SK-N-SH treated with all-trans-retinoic acid at 6 μM for 48 hours (cell line): ENCODE data around the gene HES1.

Experiments used
- ATAC-seq: fragments of 200-7000 bp; cut with Tn5 transposase; 3 replicates; pipeline ENCODE4 v1.9.1; 2020; ENCODE audit warnings: mild to moderate bottlenecking, moderate library complexity
- ARNTL ChIP-seq: fragments of 450-650 bp; formaldehyde crosslinking; IDR thresholded peaks from 2 replicates; pipeline ENCODE4 v1.5.0; 2020; ENCODE audit warnings: low read depth, mild to moderate bottlenecking, moderate library complexity, borderline replicate concordance
- BACH2 ChIP-seq: fragments of 250-450 bp; sonication (Bioruptor Pico); IDR thresholded peaks from 2 replicates; pipeline ENCODE4 v1.9.0; 2021; ENCODE audit warnings: mild to moderate bottlenecking, borderline replicate concordance
- CREB5 ChIP-seq: fragments of 250-450 bp; sonication (Bioruptor Pico); IDR thresholded peaks from 2 replicates; pipeline ENCODE4 v1.5.1; 2020; ENCODE audit warnings: low read depth, mild to moderate bottlenecking, moderate library complexity
- CSDC2 ChIP-seq: fragments of 250-450 bp; sonication (Bioruptor Pico); IDR thresholded peaks from 2 replicates; pipeline ENCODE4 v1.5.0; 2020; ENCODE audit warnings: mild to moderate bottlenecking, moderate library complexity
- ESRRG ChIP-seq: fragments of 250-450 bp; sonication (Bioruptor Pico); IDR thresholded peaks from 2 replicates; pipeline ENCODE4 v1.6.1; 2021; ENCODE audit warnings: mild to moderate bottlenecking
- GLIS3 ChIP-seq: fragments of 250-450 bp; sonication (Bioruptor Pico); IDR thresholded peaks from 2 replicates; pipeline ENCODE4 v1.5.0; 2020; ENCODE audit warnings: mild to moderate bottlenecking, moderate library complexity
- ISL1 ChIP-seq: fragments of 250-450 bp; sonication (Bioruptor Pico); IDR thresholded peaks from 2 replicates; pipeline ENCODE4 v2.1.2; 2022; ENCODE audit warnings: mild to moderate bottlenecking, moderate library complexity
- OSR1 ChIP-seq: fragments of 250-450 bp; sonication (Bioruptor Pico); IDR thresholded peaks from 2 replicates; pipeline ENCODE4 v1.8.0; 2022; ENCODE audit warnings: moderate library complexity, mild to moderate bottlenecking, inconsistent platforms
- POU6F1 ChIP-seq: fragments of 250-450 bp; sonication (Bioruptor Pico); IDR thresholded peaks from 2 replicates; pipeline ENCODE4 v1.8.0; 2021; ENCODE audit warnings: low read depth, mild to moderate bottlenecking, moderate library complexity, borderline replicate concordance
- PPARA ChIP-seq: fragments of 250-450 bp; sonication (Bioruptor Pico); IDR thresholded peaks from 2 replicates; pipeline ENCODE4 v1.5.0; 2020; ENCODE audit warnings: mild to moderate bottlenecking, borderline replicate concordance
- RARB ChIP-seq: fragments of 250-450 bp; sonication (Bioruptor Pico); IDR thresholded peaks from 2 replicates; pipeline ENCODE4 v1.8.0; 2021; ENCODE audit warnings: mild to moderate bottlenecking, moderate library complexity
- SNAI2 ChIP-seq: fragments of 250-450 bp; sonication (Bioruptor Pico); IDR thresholded peaks from 2 replicates; pipeline ENCODE4 v1.5.0; 2020; ENCODE audit warnings: mild to moderate bottlenecking, moderate library complexity
- TCF4 ChIP-seq: fragments of 250-450 bp; sonication (Bioruptor Pico); IDR thresholded peaks from 2 replicates; pipeline ENCODE4 v1.8.0; 2021; ENCODE audit warnings: mild to moderate bottlenecking, moderate library complexity, borderline replicate concordance
- TOX ChIP-seq: fragments of 250-450 bp; sonication (Bioruptor Pico); IDR thresholded peaks from 2 replicates; pipeline ENCODE4 v1.8.0; 2021; ENCODE audit warnings: mild to moderate bottlenecking, moderate library complexity, borderline replicate concordance
- TSHZ2 ChIP-seq: fragments of 250-450 bp; sonication (Bioruptor Pico); IDR thresholded peaks from 2 replicates; pipeline ENCODE4 v1.5.0; 2020; ENCODE audit warnings: mild to moderate bottlenecking, moderate library complexity
- ZC3H10 ChIP-seq: fragments of 250-450 bp; sonication (Bioruptor Pico); IDR thresholded peaks from 2 replicates; pipeline ENCODE4 v1.5.1; 2021; ENCODE audit warnings: mild to moderate bottlenecking, moderate library complexity
- ZFP3 ChIP-seq: fragments of 250-450 bp; sonication (Bioruptor Pico); IDR thresholded peaks from 2 replicates; pipeline ENCODE4 v1.5.0; 2020; ENCODE audit warnings: mild to moderate bottlenecking, moderate library complexity
- ZFP30 ChIP-seq: fragments of 450-650 bp; formaldehyde crosslinking; IDR thresholded peaks from 2 replicates; pipeline ENCODE4 v1.5.0; 2022; ENCODE audit warnings: mild to moderate bottlenecking, moderate library complexity
- ZNF565 ChIP-seq: fragments of 450-650 bp; formaldehyde crosslinking; conservative IDR thresholded peaks from 2 replicates; pipeline ENCODE4 v1.5.0; 2020; ENCODE audit warnings: low read depth, mild to moderate bottlenecking, moderate library complexity
- ZNF70 ChIP-seq: fragments of 450-650 bp; formaldehyde crosslinking; IDR thresholded peaks from 2 replicates; pipeline ENCODE4 v1.5.0; 2020; ENCODE audit warnings: mild to moderate bottlenecking, moderate library complexity
- ZNF8 ChIP-seq: fragments of 450-650 bp; formaldehyde crosslinking; IDR thresholded peaks from 2 replicates; pipeline ENCODE4 v1.5.0; 2020; ENCODE audit warnings: mild to moderate bottlenecking, moderate library complexity
- TF ChIP-seq, protein P1 (sequence below): fragments of 250-450 bp; sonication (Bioruptor Pico); IDR thresholded peaks from 2 replicates; pipeline ENCODE4 v1.8.0; 2020; ENCODE audit warnings: mild to moderate bottlenecking, moderate library complexity, borderline replicate concordance

Gene HES1

GRCh38 chr3:194123726-194124125, 12.2 kb upstream of the HES1 start:
- no peak for TF ChIP-seq OSR1 (CRISPR knock-in tag)
- no peak for TF ChIP-seq POU6F1 (CRISPR knock-in tag)
- TF ChIP-seq ISL1 (CRISPR knock-in tag) = no peak
- TF ChIP-seq GLIS3 = no peak
- TF ChIP-seq SNAI2 = no peak
- no peak for TF ChIP-seq PPARA (CRISPR knock-in tag)
- TF ChIP-seq ZFP3 = no peak
- TF ChIP-seq CSDC2 (CRISPR knock-in tag) = no peak
- no peak for TF ChIP-seq ZNF8 (CRISPR knock-in tag)
- TF ChIP-seq ARNTL (CRISPR knock-in tag) = no peak
- no peak for TF ChIP-seq ESRRG (CRISPR knock-in tag)
- TF ChIP-seq RARB (CRISPR knock-in tag) = no peak
- TF ChIP-seq, protein P1, sequence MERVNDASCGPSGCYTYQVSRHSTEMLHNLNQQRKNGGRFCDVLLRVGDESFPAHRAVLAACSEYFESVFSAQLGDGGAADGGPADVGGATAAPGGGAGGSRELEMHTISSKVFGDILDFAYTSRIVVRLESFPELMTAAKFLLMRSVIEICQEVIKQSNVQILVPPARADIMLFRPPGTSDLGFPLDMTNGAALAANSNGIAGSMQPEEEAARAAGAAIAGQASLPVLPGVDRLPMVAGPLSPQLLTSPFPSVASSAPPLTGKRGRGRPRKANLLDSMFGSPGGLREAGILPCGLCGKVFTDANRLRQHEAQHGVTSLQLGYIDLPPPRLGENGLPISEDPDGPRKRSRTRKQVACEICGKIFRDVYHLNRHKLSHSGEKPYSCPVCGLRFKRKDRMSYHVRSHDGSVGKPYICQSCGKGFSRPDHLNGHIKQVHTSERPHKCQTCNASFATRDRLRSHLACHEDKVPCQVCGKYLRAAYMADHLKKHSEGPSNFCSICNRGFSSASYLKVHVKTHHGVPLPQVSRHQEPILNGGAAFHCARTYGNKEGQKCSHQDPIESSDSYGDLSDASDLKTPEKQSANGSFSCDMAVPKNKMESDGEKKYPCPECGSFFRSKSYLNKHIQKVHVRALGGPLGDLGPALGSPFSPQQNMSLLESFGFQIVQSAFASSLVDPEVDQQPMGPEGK = no peak
- no peak for ATAC-seq

- no peak for ATAC-seq
- TF ChIP-seq TOX (CRISPR knock-in tag) = no peak
- TF ChIP-seq CSDC2 (CRISPR knock-in tag) = no peak
- TF ChIP-seq, protein P1 = no peak
- no peak for TF ChIP-seq SNAI2
- no peak for TF ChIP-seq RARB (CRISPR knock-in tag)
- no peak for TF ChIP-seq TCF4 (CRISPR knock-in tag)
- TF ChIP-seq BACH2 (CRISPR knock-in tag) = no peak
- no peak for TF ChIP-seq TSHZ2 (CRISPR knock-in tag)
- TF ChIP-seq GLIS3 = no peak
- TF ChIP-seq, all 23 proteins: peak for 0
These were observed 11.8 kb upstream of the HES1 start for GRCh38 chr3:194124193-194124592.

GRCh38 chr3:194125442-194125841, 10.5 kb upstream of the HES1 start:
- TF ChIP-seq BACH2 (CRISPR knock-in tag) (no peak), ISL1 (CRISPR knock-in tag) (no peak), PPARA (CRISPR knock-in tag) (no peak), TSHZ2 (CRISPR knock-in tag) (no peak), ZC3H10 (CRISPR knock-in tag) (no peak), ZFP30 (CRISPR knock-in tag) (no peak), ZNF565 (CRISPR knock-in tag) (no peak), POU6F1 (CRISPR knock-in tag) (no peak), ZNF70 (CRISPR knock-in tag) (no peak), ZFP3 (no peak), ESRRG (CRISPR knock-in tag) (no peak), CREB5 (CRISPR knock-in tag) (no peak)
- TF ChIP-seq, all 23 proteins: peak for 0
- ATAC-seq = no peak
